Stimulated activated CD4-positive, alpha-beta T cell treated with anti-CD3 and anti-CD28 coated beads, Interleukin-2, amount 100 ng/mL, for 4 hours (primary cell): Measurements from ENCODE around the gene MAMDC4.
"Not testable (repeated sequence)": the region's sequence is repeated elsewhere in the genome, so short reads cannot be mapped to it uniquely, and the experiment has no call there.

Experiments used
- DNase-seq: peaks from one replicate; pipeline ENCODE4 v3.0.0-alpha.2; 2020; ENCODE audit warnings: low read depth

The MAMDC4 gene

DNA sequence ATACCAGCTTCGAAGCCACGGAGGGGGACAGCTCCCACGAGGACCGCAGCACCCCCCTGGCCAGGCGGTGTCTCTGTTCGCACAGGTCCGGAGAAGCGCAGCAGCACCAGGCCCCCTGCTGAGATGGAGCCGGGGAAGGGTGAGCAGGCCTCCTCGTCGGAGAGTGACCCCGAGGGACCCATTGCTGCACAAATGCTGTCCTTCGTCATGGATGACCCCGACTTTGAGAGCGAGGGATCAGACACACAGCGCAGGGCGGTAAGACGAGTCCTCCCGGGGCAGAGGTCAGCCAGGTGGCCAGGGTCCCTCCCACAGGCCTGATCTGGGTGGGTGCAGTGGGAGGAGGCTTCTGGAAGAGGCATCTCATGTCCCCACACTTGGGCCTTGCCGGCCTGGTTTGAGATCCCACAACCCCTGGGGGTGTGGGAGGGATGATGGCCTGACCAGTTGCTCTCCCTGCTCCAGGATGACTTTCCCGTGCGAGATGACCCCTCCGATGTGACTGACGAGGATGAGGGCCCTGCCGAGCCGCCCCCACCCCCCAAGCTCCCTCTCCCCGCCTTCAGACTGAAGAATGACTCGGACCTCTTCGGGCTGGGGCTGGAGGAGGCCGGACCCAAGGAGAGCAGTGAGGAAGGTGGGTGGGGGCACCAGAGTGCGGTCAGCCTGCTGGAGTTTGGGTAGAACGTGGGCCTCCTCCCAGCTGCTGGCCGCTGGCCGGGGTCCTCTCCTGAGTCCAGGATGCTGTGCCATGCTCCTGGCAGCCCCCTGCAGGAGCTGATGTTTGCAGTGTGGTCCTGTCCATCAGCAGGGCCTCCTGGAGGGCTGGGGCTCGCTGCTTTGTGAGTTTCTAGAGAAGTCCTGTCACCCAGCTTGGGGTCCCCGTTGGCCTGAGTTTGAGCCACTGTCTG, 12.7 kb upstream of the MAMDC4 start:
- DNase-seq = no peak

- no peak for DNase-seq
These were observed 11.8 kb upstream of the MAMDC4 start for GRCh38 chr9:136840140-136840876.

DNA sequence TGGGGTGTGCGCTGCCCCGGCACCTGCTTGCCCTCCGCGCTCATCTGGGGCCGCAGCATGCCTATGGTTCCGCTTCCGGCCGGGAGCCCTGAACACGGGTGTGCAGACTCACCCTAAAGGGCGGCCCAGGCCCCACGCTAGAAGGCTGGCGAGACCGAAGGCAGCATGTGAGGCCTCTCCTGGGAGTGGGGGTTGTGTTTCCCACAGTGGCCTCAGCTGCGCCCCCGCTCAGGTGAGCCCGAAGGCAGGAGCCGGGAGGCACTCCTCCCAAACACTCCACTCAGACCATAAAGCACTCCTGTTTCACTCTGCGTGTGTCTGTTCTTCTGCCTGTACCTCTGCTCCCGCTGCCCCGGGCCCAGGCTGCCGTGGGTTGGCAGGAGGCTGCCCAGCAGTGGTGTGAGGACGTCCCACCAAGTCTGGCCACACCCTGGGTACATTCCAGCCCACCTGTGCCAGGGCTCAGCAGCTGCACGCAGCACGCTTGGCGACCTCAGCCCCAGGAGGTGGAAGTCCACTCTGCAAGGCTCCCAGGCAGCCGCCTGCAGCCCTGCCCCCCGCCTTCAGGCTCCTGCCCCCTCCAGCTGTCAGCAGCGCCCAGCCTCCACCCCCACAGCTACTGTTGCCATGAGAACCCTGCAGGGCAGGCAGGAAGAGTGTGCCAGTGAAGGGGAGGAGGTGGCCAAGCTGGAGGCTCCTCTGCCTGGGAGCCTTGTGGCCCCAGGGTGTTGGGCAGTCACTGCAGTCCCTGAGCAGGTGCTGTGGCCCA, 11.1 kb upstream of the MAMDC4 start:
- DNase-seq = no peak

GRCh38 chr9:136841646-136842379, 10.3 kb upstream of the MAMDC4 start:
- not testable (repeated sequence) for DNase-seq

- peak; percentile 57 for DNase-seq
These were observed 9.7 kb upstream of the MAMDC4 start, which contains the start of gene AJM1 for GRCh38 chr9:136842380-136842948. Gene AJM1 (plus strand): TSS chr9:136842478. CDS start chr9:136844415, 1,937 bp downstream.

- not testable (repeated sequence) for DNase-seq
These were observed 8.9 kb upstream of the MAMDC4 start for GRCh38 chr9:136843159-136843800.

- DNase-seq = peak; percentile 43
These were observed 8.1 kb upstream of the MAMDC4 start for GRCh38 chr9:136843801-136844740.

DNA sequence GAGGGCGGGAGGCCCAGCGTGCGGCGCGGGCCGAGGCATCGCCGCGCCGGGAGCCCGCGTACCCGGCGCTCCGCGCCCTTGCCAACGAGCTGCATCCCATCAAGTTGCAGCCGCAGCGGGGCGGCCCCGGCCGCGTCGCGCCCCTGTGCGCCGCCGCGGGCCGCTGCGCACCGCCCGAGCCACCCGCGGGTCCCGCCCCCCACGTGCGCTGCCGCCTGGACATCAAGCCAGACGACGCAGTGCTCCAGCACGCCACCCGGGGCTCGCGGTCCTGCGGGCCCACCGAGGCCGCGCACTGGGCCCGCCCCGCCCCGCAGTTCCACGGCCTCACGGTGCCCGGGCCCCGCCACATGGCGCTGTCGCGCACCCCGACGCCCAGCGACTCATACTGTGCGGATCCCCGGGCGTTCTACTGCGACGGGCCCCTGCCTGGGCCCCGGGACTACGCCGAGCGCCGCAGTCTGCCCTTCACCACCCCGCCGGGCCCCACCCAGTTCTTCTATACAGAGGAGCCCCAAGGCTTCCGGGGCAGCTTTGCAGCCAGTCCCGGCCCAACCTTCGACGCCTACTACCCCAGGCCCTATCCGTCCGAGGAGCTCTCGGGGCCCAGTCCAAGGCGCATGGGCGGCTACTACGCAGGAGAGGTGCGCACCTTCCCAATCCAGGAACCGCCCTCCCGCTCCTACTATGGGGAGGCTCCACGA, 7.2 kb upstream of the MAMDC4 start:
- DNase-seq = no peak

DNA sequence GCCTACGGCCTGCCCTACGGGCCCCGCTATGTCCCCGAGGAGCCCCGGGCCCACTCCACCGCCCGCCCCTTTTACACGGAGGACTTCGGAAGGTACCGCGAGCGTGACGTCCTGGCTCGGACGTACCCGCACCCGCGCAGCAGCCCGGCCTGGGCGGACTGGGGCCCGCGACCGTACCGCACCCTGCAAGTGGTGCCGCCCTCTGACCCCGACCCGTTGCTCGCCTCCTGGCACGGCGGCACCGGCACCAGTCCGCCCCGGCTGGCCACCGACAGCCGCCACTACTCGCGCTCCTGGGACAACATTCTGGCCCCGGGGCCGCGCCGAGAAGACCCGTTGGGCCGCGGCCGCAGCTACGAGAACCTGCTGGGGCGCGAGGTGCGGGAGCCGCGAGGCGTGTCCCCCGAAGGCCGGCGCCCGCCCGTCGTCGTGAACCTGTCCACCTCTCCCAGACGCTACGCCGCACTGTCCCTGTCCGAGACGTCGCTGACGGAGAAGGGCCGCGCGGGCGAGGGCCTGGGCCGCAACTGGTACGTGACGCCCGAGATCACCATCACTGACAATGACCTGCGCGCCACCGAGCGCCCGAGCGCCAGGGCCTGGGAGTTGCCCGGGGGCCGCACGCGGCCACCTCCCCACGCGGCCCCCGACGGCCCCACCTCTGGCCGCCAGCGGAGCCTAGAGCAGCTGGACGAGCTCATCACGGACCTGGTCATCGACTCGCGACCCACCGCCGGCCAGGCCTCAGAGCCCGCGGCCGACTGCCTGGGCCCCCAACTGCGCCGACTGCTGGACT, 6.5 kb upstream of the MAMDC4 start:
- DNase-seq = no peak

- peak; percentile 48 for DNase-seq
These were observed 5.6 kb upstream of the MAMDC4 start for GRCh38 chr9:136846376-136847087.

- DNase-seq = no peak
These were observed 4.9 kb upstream of the MAMDC4 start for GRCh38 chr9:136847088-136847825.

- DNase-seq = peak; percentile 44
These were observed 4.2 kb upstream of the MAMDC4 start for GRCh38 chr9:136847826-136848392.

GRCh38 chr9:136848393-136849037, 3.6 kb upstream of the MAMDC4 start:
- no peak for DNase-seq

DNA sequence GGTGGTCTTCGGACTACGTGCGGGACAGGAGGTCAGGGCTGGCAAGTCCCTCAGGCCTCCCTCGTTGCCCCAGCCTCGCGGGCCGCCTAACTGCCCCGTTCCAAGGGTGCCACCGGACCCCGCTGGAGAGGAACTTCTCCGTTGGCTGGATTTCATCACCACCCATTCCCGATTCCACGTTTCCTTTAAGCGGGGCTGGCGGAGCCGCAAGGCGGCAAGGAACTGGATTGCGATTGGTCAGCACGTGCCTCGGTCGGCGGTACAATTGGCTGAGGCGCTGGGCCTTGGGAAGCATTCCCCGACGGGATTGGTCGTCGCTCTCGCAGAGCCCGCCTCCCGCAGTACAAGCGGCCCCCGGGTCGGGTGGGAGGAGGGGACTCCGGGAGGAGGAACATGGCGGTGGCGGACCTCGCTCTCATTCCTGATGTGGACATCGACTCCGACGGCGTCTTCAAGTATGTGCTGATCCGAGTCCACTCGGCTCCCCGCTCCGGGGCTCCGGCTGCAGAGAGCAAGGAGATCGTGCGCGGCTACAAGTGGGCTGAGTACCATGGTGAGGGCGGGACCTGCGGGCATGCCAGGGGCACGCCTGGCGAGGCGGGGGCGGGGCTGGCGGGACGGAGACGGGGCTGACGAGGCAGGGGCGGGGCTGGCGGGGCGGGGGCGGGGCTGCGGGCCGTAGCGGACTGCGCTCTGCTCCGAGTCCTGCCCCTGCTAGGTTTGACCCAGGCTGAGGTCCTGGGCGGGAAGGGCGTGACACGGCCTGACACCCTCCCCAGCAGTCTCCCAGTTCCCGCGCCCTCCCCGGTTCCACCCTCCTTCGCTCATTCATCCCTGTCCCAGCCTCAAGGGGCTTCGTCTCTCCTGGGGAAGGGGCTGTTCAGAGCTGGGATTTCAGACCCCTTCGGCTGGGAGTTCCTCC, 2.8 kb upstream of the MAMDC4 start, which contains the start of gene PHPT1:
Gene PHPT1 (plus strand): TSS at position 372 of the 922 bp plus-strand sequence. CDS start 22 bp downstream, at position 394.
- DNase-seq = peak; percentile 95
